H1 (cell line): ENCODE results near the gene GALNTL6. TPM values are rescaled to one million over a fixed set of nuclear protein-coding genes. Genes with fewer than 3 reads are reported as not detected.

Experiments used
- CTCF ChIA-PET: fragments of 300-600 bp; sonication (Branson Sonifier 250); formaldehyde crosslinking; loops from one replicate; lab custom pipeline; 2021; ENCODE audit not compliant: partially characterized antibody; lab: Charles Lee
- POLR2A ChIA-PET: fragments of 300-600 bp; sonication (Branson Sonifier 250); formaldehyde crosslinking; loops from one replicate; lab custom pipeline; 2021; ENCODE audit warnings: inconsistent platforms; ENCODE audit not compliant: partially characterized antibody; lab: Charles Lee
- DNase-seq, 2 experiments: peaks; one replicate each; pipeline versions ENCODE4 v3.0.0 to v3.0.0-alpha.2; 2010 to 2022; ENCODE audit warnings: low spot score in 2 of 2, low read depth in 1 of 2, mixed read lengths in 1 of 2
- FAIRE-seq: peaks from 2 replicates; lab custom pipeline; 2011; peaks lifted over from hg19 to GRCh38; lab: Jason Lieb, UNC
- H2AFZ ChIP-seq: 2 replicates; pipeline ENCODE4 v1.8.1; 2012; ENCODE audit warnings: low read length, inconsistent platforms
- H2AK5ac ChIP-seq: 2 replicates; pipeline ENCODE4 v1.6.1; 2013; ENCODE audit warnings: low read depth, low read length
- H2BK120ac ChIP-seq: replicated peaks from 2 replicates; pipeline ENCODE3; 2013; ENCODE audit warnings: low read depth, low read length, inconsistent platforms
- H2BK12ac ChIP-seq: 2 replicates; pipeline ENCODE4 v1.6.1; 2013; ENCODE audit warnings: low read depth, low read length
- H2BK15ac ChIP-seq: 2 replicates; pipeline ENCODE4 v1.6.1; 2013; ENCODE audit warnings: low read length
- H2BK20ac ChIP-seq: 2 replicates; pipeline ENCODE4 v1.6.1; 2013; ENCODE audit warnings: low read length
- H2BK5ac ChIP-seq: 2 replicates; pipeline ENCODE4 v1.6.1; 2013; ENCODE audit warnings: low read depth, low read length
- H3K14ac ChIP-seq: 2 replicates; pipeline ENCODE4 v1.6.1; 2013; ENCODE audit warnings: inconsistent platforms; ENCODE audit not compliant: insufficient read length
- H3K18ac ChIP-seq: 2 replicates; pipeline ENCODE4 v1.6.1; 2013; ENCODE audit warnings: low read length; ENCODE audit errors: extremely low read depth
- H3K23ac ChIP-seq: 2 replicates; pipeline ENCODE4 v1.6.1; 2013; ENCODE audit warnings: inconsistent platforms; ENCODE audit not compliant: insufficient read length
- H3K23me2 ChIP-seq: 2 replicates; pipeline ENCODE4 v1.6.1; 2013; ENCODE audit warnings: low read depth, low read length
- H3K27ac ChIP-seq: 2 replicates; pipeline ENCODE4 v1.6.1; 2011; ENCODE audit warnings: low read depth, low read length, inconsistent platforms
- H3K27me3 ChIP-seq, 4 experiments: replicated peaks in 1 of 4; 1 replicate in 1 of 4; 2 replicates in 3 of 4; pipeline versions ENCODE4 v1.6.1 to v1.8.1; 2011 to 2013; ENCODE audit warnings: low read length in 3 of 4, mild to moderate bottlenecking in 3 of 4, inconsistent platforms in 2 of 4, mixed read lengths in 2 of 4, moderate library complexity in 1 of 4; ENCODE audit not compliant: control insufficient read depth in 3 of 4, insufficient read depth in 3 of 4; ENCODE audit errors: extremely low read depth in 1 of 4
- H3K36me3 ChIP-seq, 4 experiments: 2 replicates each; pipeline versions ENCODE4 v1.6.1 to v1.8.1; 2011 to 2013; ENCODE audit warnings: mild to moderate bottlenecking in 4 of 4, low read length in 3 of 4, moderate library complexity in 2 of 4, control low read depth in 1 of 4, inconsistent platforms in 1 of 4; ENCODE audit not compliant: insufficient read depth in 4 of 4, control insufficient read depth in 2 of 4
- H3K4ac ChIP-seq: replicated peaks from 2 replicates; pipeline ENCODE3; 2013; ENCODE audit warnings: low read length, low read depth, mixed read lengths, inconsistent platforms; ENCODE audit not compliant: insufficient read length
- H3K4me1 ChIP-seq, 4 experiments: replicated peaks in 1 of 4; 1 replicate in 1 of 4; 2 replicates in 3 of 4; pipeline versions ENCODE4 v1.6.1 to v1.8.1; 2011 to 2013; ENCODE audit warnings: low read length in 3 of 4, inconsistent platforms in 2 of 4, mixed read lengths in 1 of 4; ENCODE audit not compliant: insufficient read depth in 4 of 4, control insufficient read depth in 3 of 4
- H3K4me2 ChIP-seq, 2 experiments: 2 replicates each; pipeline versions ENCODE4 v1.6.1 to v1.8.1; 2011 to 2013; ENCODE audit warnings: low read depth in 2 of 2, low read length in 2 of 2, control low read depth in 1 of 2, inconsistent platforms in 1 of 2, mild to moderate bottlenecking in 1 of 2; ENCODE audit not compliant: insufficient read depth in 1 of 2
- H3K4me3 ChIP-seq, 4 experiments: fragments of 200-600, 300-600 bp in 1 of 4; sonication (generic), shearing (Covaris generic), sonication (Bioruptor Twin) in 1 of 4; 2 replicates each; pipeline versions ENCODE4 v1.5.1 to v1.8.1; 2011 to 2016; ENCODE audit warnings: low read length in 4 of 4, low read depth in 3 of 4, control low read depth in 2 of 4, inconsistent platforms in 2 of 4, mild to moderate bottlenecking in 2 of 4, mixed read lengths in 1 of 4, moderate library complexity in 1 of 4; ENCODE audit not compliant: insufficient read depth in 2 of 4; ENCODE audit errors: extremely low read depth in 1 of 4
- H3K56ac ChIP-seq: replicated peaks from 2 replicates; pipeline ENCODE3; 2013; ENCODE audit warnings: low read depth, mild to moderate bottlenecking, mixed read lengths, low read length, inconsistent platforms; ENCODE audit not compliant: insufficient read length
- H3K79me1 ChIP-seq: 2 replicates; pipeline ENCODE4 v1.6.1; 2013; ENCODE audit warnings: low read depth, low read length, control low read depth
- H3K79me2 ChIP-seq, 2 experiments: 2 replicates each; pipeline versions ENCODE4 v1.6.1 to v1.8.1; 2012 to 2013; ENCODE audit warnings: low read length in 2 of 2, mild to moderate bottlenecking in 2 of 2, inconsistent platforms in 1 of 2; ENCODE audit not compliant: insufficient read depth in 2 of 2, control insufficient read depth in 1 of 2
- H3K9ac ChIP-seq, 4 experiments: replicated peaks in 1 of 4; 1 replicate in 1 of 4; 2 replicates in 3 of 4; pipeline versions ENCODE4 v1.6.1 to v1.8.1; 2011 to 2013; ENCODE audit warnings: low read depth in 3 of 4, low read length in 3 of 4, control low read depth in 2 of 4, mild to moderate bottlenecking in 2 of 4, moderate library complexity in 2 of 4, inconsistent platforms in 1 of 4; ENCODE audit errors: extremely low read depth in 1 of 4
- H3K9me3 ChIP-seq, 2 experiments: 2 replicates each; pipeline versions ENCODE4 v1.6.1 to v1.8.1; 2012 to 2013; ENCODE audit warnings: mild to moderate bottlenecking in 2 of 2, moderate library complexity in 2 of 2, control low read depth in 1 of 2, inconsistent platforms in 1 of 2, low read depth in 1 of 2, low read length in 1 of 2, mixed read lengths in 1 of 2; ENCODE audit not compliant: insufficient read depth in 2 of 2
- H4K20me1 ChIP-seq, 2 experiments: replicated peaks in 1 of 2; 2 replicates each; pipeline versions ENCODE3 to v1.8.1; 2011 to 2013; ENCODE audit warnings: inconsistent platforms in 2 of 2, low read length in 2 of 2, mild to moderate bottlenecking in 1 of 2; ENCODE audit not compliant: insufficient read depth in 2 of 2, control insufficient read depth in 1 of 2
- H4K5ac ChIP-seq: 2 replicates; pipeline ENCODE4 v1.6.1; 2013; ENCODE audit warnings: low read length, low read depth, mixed read lengths, inconsistent platforms; ENCODE audit not compliant: insufficient read length
- H4K8ac ChIP-seq: 2 replicates; pipeline ENCODE4 v1.8.0; 2013; ENCODE audit warnings: mild to moderate bottlenecking, moderate library complexity, low read length, inconsistent platforms; ENCODE audit not compliant: insufficient read depth; ENCODE audit errors: extremely low read depth
- H4K91ac ChIP-seq: replicated peaks from 2 replicates; pipeline ENCODE3; 2013; ENCODE audit warnings: low read length, mixed read lengths, inconsistent platforms; ENCODE audit not compliant: insufficient read length
- WGBS, 2 experiments: shearing (Covaris generic) in 1 of 2; methylation state at CpG; one replicate each; pipeline versions ENCODE4 v1.1.6 to v1.1.7; 2013 to 2015; ENCODE audit warnings: low lambda C conversion rate in 2 of 2, mixed read lengths in 2 of 2, inconsistent platforms in 1 of 2, low coverage in 1 of 2, missing lambda C conversion rate in 1 of 2; ENCODE audit not compliant: insufficient replicate concordance in 2 of 2, insufficient coverage in 1 of 2, insufficient read length in 1 of 2; ENCODE audit errors: extremely low coverage in 1 of 2, missing lambda C conversion rate in 1 of 2; 5-methylcytosine and 5-hydroxymethylcytosine counted together
- polyA plus RNA-seq, 7 experiments: library from polyadenylated mRNA; depleted of rRNA in 3 of 7; stranded (reverse) in 5 of 7; unstranded in 2 of 7; fragments of >200 nt in 5 of 7; fragments of 200-250 nt in 2 of 7; gene quantifications; 1 replicate in 5 of 7; 2 replicates in 1 of 7; 4 replicates in 1 of 7; pipeline versions ENCODE4 v1.2.1 to v1.2.3, GENCODE V29; 2011 to 2013; ENCODE audit warnings: missing spikeins in 2 of 7, mixed read lengths in 2 of 7
- total RNA-seq: library from RNA; stranded (reverse); fragmentation: NEBNext Ultra II Directional; extraction: Animal tissue kit (Norgen Biotek cat#: 25700); gene quantifications from 2 replicates; pipeline ENCODE4 v1.2.1, GENCODE V29; 2021
- TF ChIP-seq, protein P1 (sequence below): IDR thresholded peaks from 2 replicates; pipeline ENCODE4 v1.6.1; 2011; ENCODE audit warnings: low read depth, mild to moderate bottlenecking, low read length; ENCODE audit not compliant: insufficient read depth

The GALNTL6 gene
- total and polyA plus RNA-seq, 2 of the 8 experiments (the other 6 are each of a cell fraction or from before 2014, with no cell fraction given) = 0.03 to 0.32 TPM

DNA sequence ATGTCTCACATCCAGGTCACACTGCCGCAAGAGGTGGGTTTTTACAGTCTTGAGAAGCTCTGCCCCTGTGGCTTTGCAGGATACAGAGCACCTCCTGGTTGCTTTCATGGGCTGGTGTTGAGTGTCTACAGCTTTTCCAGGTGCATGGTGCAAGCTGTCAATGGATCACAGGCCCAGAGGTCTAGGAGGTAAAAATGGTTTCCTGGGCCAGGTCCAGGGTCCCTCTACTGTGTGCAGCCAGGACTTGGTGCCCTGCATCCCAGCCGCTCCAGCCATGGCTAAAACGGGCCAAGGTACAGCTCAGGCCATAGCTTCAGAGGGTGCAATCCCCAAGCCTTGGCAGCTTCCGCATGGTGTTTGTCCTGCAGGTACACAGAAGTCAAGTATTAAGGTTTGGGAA lies 921.4 kb downstream of the GALNTL6 start:
- FAIRE-seq = no peak
- peaks cover 24% of the 10 kb centered on the region in 2 experiments for H3K9me3 ChIP-seq
- TF ChIP-seq, protein P1, sequence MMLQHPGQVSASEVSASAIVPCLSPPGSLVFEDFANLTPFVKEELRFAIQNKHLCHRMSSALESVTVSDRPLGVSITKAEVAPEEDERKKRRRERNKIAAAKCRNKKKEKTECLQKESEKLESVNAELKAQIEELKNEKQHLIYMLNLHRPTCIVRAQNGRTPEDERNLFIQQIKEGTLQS = no peak

More for the DNA sequence above, 921.4 kb downstream of the GALNTL6 start:
- ChIA-PET POLR2A (no interaction called here), CTCF (interaction anchor here (1.0 kb wide), 1 partner anchor 90 kb away, joined by 3 read pairs; no protein-coding TSS in a partner anchor)
- Histone ChIP-seq H2BK5ac (no peak overlapping the region), H4K91ac (no peak overlapping the region), H3K27me3 (no peaks in the 10 kb centered on the region), H3K4ac (no peak overlapping the region), H4K20me1 (no peaks in the 10 kb centered on the region), H3K14ac (no peak overlapping the region), H3K56ac (no peak overlapping the region), H3K4me1 (no peaks in the 10 kb centered on the region), H3K4me2 (no peak overlapping the region), H3K4me3 (no peak overlapping the region), H4K8ac (no peak overlapping the region), H4K5ac (no peak overlapping the region), H2BK20ac (no peak overlapping the region), H2BK12ac (no peak overlapping the region), H3K36me3 (peaks cover 0 to 6% (median 0%) of the 10 kb centered on the region in 4 experiments; a peak in 2 of 8 replicates), H3K79me2 (no peaks in the 10 kb centered on the region), H3K23ac (no peak overlapping the region), H3K79me1 (no peaks in the 10 kb centered on the region), H2BK120ac (no peak overlapping the region), H2AFZ (no peak overlapping the region), H3K23me2 (no peaks in the 10 kb centered on the region), H3K9ac (no peak overlapping the region), H2AK5ac (no peak overlapping the region), H3K27ac (no peak overlapping the region), H2BK15ac (no peak overlapping the region), H3K18ac (no peak overlapping the region)
- no peak for DNase-seq
- WGBS, 2 experiments = 93% methylated on average over 4 of the region's 4 CpGs; no CpG with 5 or more reads in 1 of the 2 experiments
